Stimulated activated CD8-positive, alpha-beta memory T cell treated with anti-CD3 and anti-CD28 coated beads, Interleukin-4, amount 100 ng/mL, for 24 hours (primary cell): Measurements from ENCODE around the gene TRRAP.

ENCODE experiments used
- DNase-seq: peaks from one replicate; pipeline ENCODE4 v3.0.0-alpha.2; 2020; ENCODE audit warnings: low read depth

TRRAP gene

GRCh38 chr7:98990356-98990755 is 112.0 kb downstream of the TRRAP start:
- no peak for DNase-seq

GRCh38 chr7:98991141-98991540 is 112.8 kb downstream of the TRRAP start:
- no peak for DNase-seq

GRCh38 chr7:98992076-98992475 is 113.7 kb downstream of the TRRAP start:
- no peak for DNase-seq

- DNase-seq, result no peak
Observed at GRCh38 chr7:98993024-98993897, 114.9 kb downstream of the TRRAP start.

GRCh38 chr7:98994046-98994944 is 116.0 kb downstream of the TRRAP start:
- DNase-seq, result no peak

- no peak for DNase-seq
Observed at GRCh38 chr7:98995111-98995510, 116.8 kb downstream of the TRRAP start.

GRCh38 chr7:98995523-98996149 is 117.3 kb downstream of the TRRAP start:
- DNase-seq, result no peak

GRCh38 chr7:98996150-98996552 is 117.8 kb downstream of the TRRAP start:
- DNase-seq, result no peak

- no peak for DNase-seq
Observed at GRCh38 chr7:98997846-98998245, 119.5 kb downstream of the TRRAP start.

GRCh38 chr7:98998821-98999725 is 120.7 kb downstream of the TRRAP start:
- DNase-seq, result no peak

- DNase-seq, result no peak
Observed at GRCh38 chr7:99000196-99000903, 122.0 kb downstream of the TRRAP start.

GRCh38 chr7:99000904-99001465 is 122.7 kb downstream of the TRRAP start:
- peak; percentile 17 for DNase-seq

- no peak for DNase-seq
Observed at GRCh38 chr7:99001482-99002147, 123.3 kb downstream of the TRRAP start.

GRCh38 chr7:99002148-99002826 is 124.0 kb downstream of the TRRAP start:
- DNase-seq, result no peak

- DNase-seq, result no peak
Observed at GRCh38 chr7:99002827-99003212, 124.5 kb downstream of the TRRAP start.

- DNase-seq, result no peak
Observed at GRCh38 chr7:99003419-99003818, 125.1 kb downstream of the TRRAP start.

GRCh38 chr7:99004216-99004615 is 125.9 kb downstream of the TRRAP start:
- no peak for DNase-seq

- no peak for DNase-seq
Observed at GRCh38 chr7:99004781-99005500, 126.6 kb downstream of the TRRAP start.

- no peak for DNase-seq
Observed at GRCh38 chr7:99005776-99006175, 127.4 kb downstream of the TRRAP start.
